K562 (cell line): ENCODE measurements around the gene CD160. TPM values are rescaled to one million over a fixed set of nuclear protein-coding genes. Genes with fewer than 3 reads are reported as not detected.

ENCODE experiments used
- ATAC-seq: fragments of 200-7000 bp; cut with Tn5 transposase; 3 replicates; pipeline ENCODE4 v1.9.1; 2020; ENCODE audit warnings: moderate library complexity
- Bru-seq: library from RNA; stranded (reverse); fragments of 400-500 nt; gene quantifications from one replicate; lab custom pipeline; 2021; lab: Mats Ljungman, UMichigan
- BruChase-seq, 2 experiments: library from RNA; stranded (reverse); fragments of 400-500 nt; gene quantifications; one replicate each; lab custom pipeline; 2021; lab: Mats Ljungman, UMichigan
- BruUV-seq: library from RNA; stranded (reverse); fragments of 400-500 nt; replicated peaks from 2 replicates; lab custom pipeline; 2021; lab: Mats Ljungman, UMichigan
- CTCF ChIA-PET: fragments of 300-600 bp; formaldehyde crosslinking; extraction: SDS; loops from one replicate; lab custom pipeline; 2021; ENCODE audit warnings: low intra/inter-chr PET ratio; lab: Yijun Ruan, JAX
- POLR2A ChIA-PET: fragments of 300-600, 350-650 bp; sonication (Branson Sonifier 250); formaldehyde crosslinking; extraction: SDS; loops from one replicate; lab custom pipeline; 2021; ENCODE audit warnings: antibody characterized with exemption, inconsistent platforms; lab: Yijun Ruan, JAX
- DNase-seq, 4 experiments: peaks; one replicate each; pipeline versions ENCODE4 v3.0.0 to v3.0.0-alpha.2; 2011 to 2018; ENCODE audit warnings: low spot score in 3 of 4, mixed read lengths in 3 of 4; ENCODE audit errors: extremely low read depth in 1 of 4
- FAIRE-seq: peaks from 2 replicates; lab custom pipeline; 2011; peaks lifted over from hg19 to GRCh38; lab: Jason Lieb, UNC
- H2AFZ ChIP-seq: 2 replicates; pipeline ENCODE4 v1.6.0; 2011; ENCODE audit warnings: low read depth, low read length, control low read depth, inconsistent platforms
- H3K27ac ChIP-seq: fragments of 200-600 bp; 3 replicates; pipeline ENCODE4 v1.8.0; 2011; ENCODE audit warnings: low read depth, mild to moderate bottlenecking, control low read depth, inconsistent platforms, low read length, moderate library complexity, mixed read lengths; ENCODE audit errors: extremely low read depth
- H3K27me3 ChIP-seq, 2 experiments: fragments of 300-600 bp in 1 of 2; 2 replicates in 1 of 2; 3 replicates in 1 of 2; pipeline versions ENCODE4 v1.6.0 to v1.8.0; 2011; ENCODE audit warnings: inconsistent platforms in 2 of 2, low read length in 2 of 2, mild to moderate bottlenecking in 1 of 2, mixed read lengths in 1 of 2, moderate library complexity in 1 of 2; ENCODE audit not compliant: control insufficient read depth in 2 of 2, insufficient read depth in 2 of 2
- H3K36me3 ChIP-seq: fragments of 300-600 bp; 3 replicates; pipeline ENCODE4 v1.8.0; 2011; ENCODE audit warnings: mild to moderate bottlenecking, low read length, inconsistent platforms; ENCODE audit not compliant: control insufficient read depth, insufficient read depth
- H3K4me1 ChIP-seq, 2 experiments: fragments of 200-600 bp in 1 of 2; replicated peaks in 1 of 2; 2 replicates in 1 of 2; 3 replicates in 1 of 2; pipeline versions ENCODE4 v1.5.1 to v1.8.0; 2011; ENCODE audit warnings: inconsistent platforms in 2 of 2, low read length in 2 of 2, mild to moderate bottlenecking in 1 of 2, mixed read lengths in 1 of 2, moderate library complexity in 1 of 2; ENCODE audit not compliant: control insufficient read depth in 2 of 2, insufficient read depth in 2 of 2
- H3K4me2 ChIP-seq: 2 replicates; pipeline ENCODE4 v1.6.1; 2011; ENCODE audit warnings: low read length, control low read depth, inconsistent platforms, mixed read lengths; ENCODE audit not compliant: insufficient read depth
- H3K4me3 ChIP-seq: fragments of 200-600 bp; sonication (generic), shearing (Covaris generic); 2 replicates; pipeline ENCODE4 v1.5.1; 2016; ENCODE audit warnings: control low read depth, inconsistent platforms
- H3K79me2 ChIP-seq: fragments of 200-600 bp; 3 replicates; pipeline ENCODE4 v1.8.0; 2011; ENCODE audit warnings: low read length, inconsistent platforms; ENCODE audit not compliant: control insufficient read depth, insufficient read depth
- H3K9ac ChIP-seq, 2 experiments: 2 replicates each; pipeline versions ENCODE4 v1.6.0 to v1.6.1; 2011; ENCODE audit warnings: low read depth in 2 of 2, low read length in 2 of 2, control low read depth in 1 of 2, inconsistent platforms in 1 of 2, mild to moderate bottlenecking in 1 of 2, mixed read lengths in 1 of 2; ENCODE audit not compliant: insufficient read depth in 1 of 2
- H3K9me1 ChIP-seq: one replicate; pipeline ENCODE4 v1.6.0; 2011; ENCODE audit warnings: inconsistent platforms, mild to moderate bottlenecking, low read length, moderate library complexity; ENCODE audit not compliant: control insufficient read depth, insufficient read depth
- H3K9me3 ChIP-seq: replicated peaks from 2 replicates; pipeline ENCODE4 v1.5.1; 2011; ENCODE audit warnings: low read depth, low read length, inconsistent platforms; ENCODE audit not compliant: control insufficient read depth, insufficient read depth
- H4K20me1 ChIP-seq: replicated peaks from 2 replicates; pipeline ENCODE4 v1.6.1; 2011; ENCODE audit warnings: low read length, inconsistent platforms, mixed read lengths; ENCODE audit not compliant: control insufficient read depth, insufficient read depth
- MYBL2 ChIP-seq, 2 experiments: fragments of 450-650 bp in 1 of 2; sonication (generic) in 1 of 2; formaldehyde crosslinking in 1 of 2; IDR thresholded peaks; 2 replicates each; pipeline versions ENCODE4 v1.6.1 to v1.8.1; 2017 to 2022; ENCODE audit warnings: borderline replicate concordance in 1 of 2, inconsistent platforms in 1 of 2, low read depth in 1 of 2, mild to moderate bottlenecking in 1 of 2, missing genetic modification reagents in 1 of 2, moderate library complexity in 1 of 2
- WGBS: fragments of 100-300 bp; shearing (Covaris generic); methylation state at CpG from one replicate; pipeline ENCODE4 v1.1.6; 2016; ENCODE audit warnings: low coverage, mixed read lengths; ENCODE audit not compliant: insufficient coverage; ENCODE audit errors: missing lambda C conversion rate; 5-methylcytosine and 5-hydroxymethylcytosine counted together
- in situ Hi-C: fragments of 300-500 bp; cut with MboI; formaldehyde crosslinking; loops from 4 replicates; pipeline ENCODE4 v1.15.0; 2018; ENCODE audit warnings: inconsistent platforms, mixed read lengths
- intact Hi-C: fragments of 100-400 bp; cut with micrococcal nuclease; formaldehyde crosslinking; loops from 2 replicates; pipeline ENCODE4 v1.14.2; 2022
- long read RNA-seq, 3 experiments: library from polyadenylated mRNA in 2 of 3; library from RNA in 1 of 3; unstranded in 2 of 3; stranded (forward) in 1 of 3; transcript quantifications; one replicate each; pipeline ENCODE4 v2.0.0, GENCODE V29; 2019 to 2022
- polyA minus RNA-seq, 3 experiments: library from RNA; depleted of rRNA, polyadenylated mRNA; stranded (reverse); fragments of >200 nt; gene quantifications; 2 replicates each; pipeline ENCODE4 v1.2.3, GENCODE V29; 2011
- polyA plus RNA-seq, 8 experiments: library from polyadenylated mRNA; depleted of rRNA in 4 of 8; stranded (reverse) in 5 of 8; unstranded in 3 of 8; fragments of >200 nt; fragmentation: Nextera tagmentation in 2 of 8; fragmentation: Illumina TruSeq in 1 of 8; extraction: Ambion mirVana in 2 of 8; extraction: Trizol in 1 of 8; gene quantifications; 2 replicates each; pipeline versions ENCODE4 v1.2.1 to v1.2.3, GENCODE V29; 2011 to 2014; ENCODE audit warnings: inconsistent platforms in 1 of 8, missing spikeins in 1 of 8
- total RNA-seq, 7 experiments: library from RNA; depleted of rRNA in 6 of 7; stranded (reverse); fragments of >200 nt in 6 of 7; fragmentation: Illumina TruSeq in 2 of 7; extraction: Trizol in 2 of 7; gene quantifications; 2 replicates each; pipeline versions ENCODE4 v1.2.1 to v1.2.3, GENCODE V29; 2011 to 2021; ENCODE audit warnings: low replicate concordance in 1 of 7

CD160 gene
- total RNA-seq (2011; cell fraction: chromatin; rRNA removed; ENCODE audit: low replicate concordance): not detected in 2 replicates
- not detected in 2 replicates for total RNA-seq (2011; cell fraction: nucleolus; rRNA removed)
- total RNA-seq (2011; cell fraction: nucleoplasm; rRNA removed): not detected in 2 replicates
- total RNA-seq (2014; rRNA removed) (not detected in 2 replicates), total RNA-seq (2014; rRNA removed; fragmentation: Illumina TruSeq; extraction: Trizol) (not detected in 2 replicates), total RNA-seq (2015; rRNA removed; fragmentation: Illumina TruSeq; extraction: Trizol) (not detected in 2 replicates), total RNA-seq (2021) (not detected in 2 replicates), polyA plus RNA-seq (2011; rRNA removed) (0.05 TPM in 1 of 2 replicates, not detected in the other), polyA plus RNA-seq (2014; fragmentation: Illumina TruSeq; extraction: Trizol) (not detected in 2 replicates), polyA plus RNA-seq (2014; fragmentation: Nextera tagmentation; extraction: Ambion mirVana) (under 1 TPM in 1 of 2 experiments, not detected in 1; 0.01 TPM), polyA plus RNA-seq (2014; rRNA removed) (not detected in 2 replicates), polyA minus RNA-seq (2011; rRNA and poly(A)+ RNA removed) (not detected in 2 replicates), Bru-seq, nascent RNA (percentile 5 among the genes with signal in this experiment), BruChase-seq, experiment 1, labeled RNA remaining after a 2-hour chase (percentile 16 among the genes with signal in this experiment), BruChase-seq, experiment 2, labeled RNA remaining after a 6-hour chase (percentile 13 among the genes with signal in this experiment)
- polyA plus RNA-seq (2011; cell fraction: cytosol; rRNA removed): not detected in 2 replicates
- polyA plus RNA-seq (2011; cell fraction: nucleus; rRNA removed): not detected in 2 replicates
- 0.17 and 0.22 TPM in 2 replicates for polyA plus RNA-seq (2012)
- polyA minus RNA-seq (2011; cell fraction: cytosol; rRNA and poly(A)+ RNA removed): not detected in 2 replicates
- polyA minus RNA-seq (2011; cell fraction: nucleus; rRNA and poly(A)+ RNA removed): not detected in 2 replicates
- long read RNA-seq, experiment 1: 0 reads
- long read RNA-seq, experiment 2: 0 reads
- long read RNA-seq, experiment 3: 0 reads

GRCh38 chr1:145719230-145720079 lies at the start of gene CD160:
CD160 (plus strand) TSS chr1:145719499; CDS start chr1:145728328, 8,829 bp downstream.
- no peak within 1 kb of the TSS for H3K27ac ChIP-seq
- BruUV-seq: no TSS peak
- H3K9ac ChIP-seq: peak within 1 kb of the TSS in 1 of 2 experiments; percentile 50; a peak in 1 of 4 replicates
- no peak for ATAC-seq
- no peak for FAIRE-seq
- H2AFZ ChIP-seq: 0 out of 2 replicates have a peak within 1 kb of the TSS, but pooled peaks have one; percentile 33
- in situ Hi-C loops: no loop called here
- H3K4me3 ChIP-seq: no peak within 1 kb of the TSS
- CTCF ChIA-PET: interaction anchor here (1.2 kb wide), 1 partner anchor 9 kb away, joined by 4 read pairs; no protein-coding TSS in a partner anchor
- DNase-seq: no peak
- H3K27me3 ChIP-seq: 0 out of 5 replicates have a peak, but pooled peaks cover 0 to 6% of the 10 kb centered on the region in 2 experiments
- H3K79me2 ChIP-seq: no peaks in the 10 kb centered on the region
- TF ChIP-seq MYBL2 (IDR thresholded peaks at IDR 0.05; ENCODE audit: low read depth): no peak
- no peak for TF ChIP-seq MYBL2 (CRISPR knock-in tag; IDR thresholded peaks at IDR 0.05; ENCODE audit: borderline replicate concordance)
- no peaks in the 10 kb centered on the region for H4K20me1 ChIP-seq
- H3K4me1 ChIP-seq: peaks cover 4 to 9% of the 10 kb centered on the region in 2 experiments; a peak in 3 of 5 replicates
- 18% methylated on average over 12 of the region's 12 CpGs for WGBS
- no peak within 1 kb of the TSS for H3K4me2 ChIP-seq
- POLR2A ChIA-PET: interaction anchor here (0.6 to 1.1 kb wide), 2 partner anchors 14 to 306 kb away, joined by 3 read pairs; no protein-coding TSS in a partner anchor
- no peaks in the 10 kb centered on the region for H3K9me1 ChIP-seq
- intact Hi-C loops: loop anchor here (5.0 to 10.0 kb wide), 2 partner anchors 122 to 295 kb away; no protein-coding TSS in a partner anchor
- no peaks in the 10 kb centered on the region for H3K36me3 ChIP-seq
- no peaks in the 10 kb centered on the region for H3K9me3 ChIP-seq
